PFSK-1 (cell line): ENCODE data around the gene RNF112.

Experiments
- POLR2AphosphoS5 ChIP-seq: IDR thresholded peaks from 2 replicates; pipeline ENCODE4 v1.6.1; 2012; ENCODE audit warnings: low read depth, mild to moderate bottlenecking, control low read depth, low read length, moderate library complexity
- SIN3A ChIP-seq: IDR thresholded peaks from 2 replicates; pipeline ENCODE4 v1.6.1; 2012; ENCODE audit warnings: mild to moderate bottlenecking, low read length, moderate library complexity, borderline replicate concordance; ENCODE audit not compliant: insufficient read depth

GRCh38 chr17:19404264-19404663, 6.8 kb upstream of the RNF112 start:
- no peak for TF ChIP-seq SIN3A
- TF ChIP-seq POLR2AphosphoS5: no peak
